GM12878 (cell line): ENCODE results near the gene DIS3L2. TPM values are rescaled to one million over a fixed set of nuclear protein-coding genes. Genes with fewer than 3 reads are reported as not detected.

Source experiments
- BACH1 ChIP-seq: fragments of 450-650 bp; IDR thresholded peaks from 2 replicates; pipeline ENCODE4 v1.6.1; 2017; ENCODE audit warnings: mild to moderate bottlenecking, borderline replicate concordance
- CBX3 ChIP-seq: fragments of 200-600 bp; sonication (generic); IDR thresholded peaks from 2 replicates; pipeline ENCODE4 v1.6.1; 2016; ENCODE audit warnings: low read depth, borderline replicate concordance
- ZNF687 ChIP-seq: fragments of 450-650 bp; IDR thresholded peaks from 2 replicates; pipeline ENCODE4 v1.6.1; 2017; ENCODE audit warnings: mild to moderate bottlenecking, moderate library complexity
- polyA plus RNA-seq, 11 experiments: library from polyadenylated mRNA; depleted of rRNA in 4 of 11; unstranded in 6 of 11; stranded (reverse) in 5 of 11; fragments of >200 nt; fragmentation: Nextera tagmentation in 4 of 11; fragmentation: Illumina TruSeq in 1 of 11; extraction: Ambion mirVana in 4 of 11; extraction: Trizol in 1 of 11; gene quantifications; 1 replicate in 1 of 11; 2 replicates in 10 of 11; pipeline versions ENCODE4 v1.2.1 to v1.2.3, GENCODE V29; 2011 to 2016; ENCODE audit warnings: inconsistent platforms in 2 of 11, missing spikeins in 2 of 11, low read depth in 1 of 11
- total RNA-seq, 4 experiments: library from RNA; depleted of rRNA in 3 of 4; stranded (reverse); fragments of >200 nt in 3 of 4; fragmentation: Illumina TruSeq in 1 of 4; extraction: Trizol in 1 of 4; gene quantifications; 2 replicates each; pipeline versions ENCODE4 v1.2.1 to v1.2.3, GENCODE V29; 2013 to 2021
- TF ChIP-seq, protein P1 (sequence below): IDR thresholded peaks from 2 replicates; pipeline ENCODE4 v1.6.1; 2012; ENCODE audit warnings: low read depth, low read length, improper control_type of control experiment
- TF ChIP-seq, protein P2 (sequence below): IDR thresholded peaks from 2 replicates; pipeline ENCODE4 v1.6.1; 2011; ENCODE audit warnings: borderline replicate concordance, low read depth, mild to moderate bottlenecking, moderate library complexity, low read length; ENCODE audit not compliant: insufficient read depth, poor library complexity, severe bottlenecking

DIS3L2 gene
- total and polyA plus RNA-seq, 10 of the 15 experiments (the other 5 are each of a cell fraction or from before 2014, with no cell fraction given) = 3.5 to 27.1 (median 16.0) TPM

- TF ChIP-seq, protein P1, sequence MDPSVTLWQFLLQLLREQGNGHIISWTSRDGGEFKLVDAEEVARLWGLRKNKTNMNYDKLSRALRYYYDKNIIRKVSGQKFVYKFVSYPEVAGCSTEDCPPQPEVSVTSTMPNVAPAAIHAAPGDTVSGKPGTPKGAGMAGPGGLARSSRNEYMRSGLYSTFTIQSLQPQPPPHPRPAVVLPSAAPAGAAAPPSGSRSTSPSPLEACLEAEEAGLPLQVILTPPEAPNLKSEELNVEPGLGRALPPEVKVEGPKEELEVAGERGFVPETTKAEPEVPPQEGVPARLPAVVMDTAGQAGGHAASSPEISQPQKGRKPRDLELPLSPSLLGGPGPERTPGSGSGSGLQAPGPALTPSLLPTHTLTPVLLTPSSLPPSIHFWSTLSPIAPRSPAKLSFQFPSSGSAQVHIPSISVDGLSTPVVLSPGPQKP = no peak
- TF ChIP-seq ZNF687 (no peak), BACH1 (no peak), CBX3 (no peak)
- TF ChIP-seq, protein P2, sequence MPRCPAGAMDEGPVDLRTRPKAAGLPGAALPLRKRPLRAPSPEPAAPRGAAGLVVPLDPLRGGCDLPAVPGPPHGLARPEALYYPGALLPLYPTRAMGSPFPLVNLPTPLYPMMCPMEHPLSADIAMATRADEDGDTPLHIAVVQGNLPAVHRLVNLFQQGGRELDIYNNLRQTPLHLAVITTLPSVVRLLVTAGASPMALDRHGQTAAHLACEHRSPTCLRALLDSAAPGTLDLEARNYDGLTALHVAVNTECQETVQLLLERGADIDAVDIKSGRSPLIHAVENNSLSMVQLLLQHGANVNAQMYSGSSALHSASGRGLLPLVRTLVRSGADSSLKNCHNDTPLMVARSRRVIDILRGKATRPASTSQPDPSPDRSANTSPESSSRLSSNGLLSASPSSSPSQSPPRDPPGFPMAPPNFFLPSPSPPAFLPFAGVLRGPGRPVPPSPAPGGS = no peak
Observed at GRCh38 chr2:232029346-232029745, 67.8 kb downstream of the DIS3L2 start (continued).
